UCSD-AML1 (cell line): ENCODE data around the gene APOE.
"Not testable (repeated sequence)": the region's sequence is repeated elsewhere in the genome, so short reads cannot be mapped to it uniquely, and the experiment has no call there.

Experiments used
- DNase-seq: peaks from one replicate; lab custom pipeline; 2025; ENCODE audit not compliant: unreplicated experiment; lab: John Stamatoyannopoulos, UW

The APOE gene

GRCh38 chr19:44905437-44906160 is at the start of gene APOE:
APOE (plus strand) TSS chr19:44905796; CDS start chr19:44906625, 829 bp downstream.
- no peak for DNase-seq

GRCh38 chr19:44856421-44857083 is 49.0 kb upstream of the APOE start:
- peak; percentile 81 for DNase-seq

- no peak for DNase-seq
These were observed 47.8 kb upstream of the APOE start for GRCh38 chr19:44857837-44858236.

GRCh38 chr19:44861576-44861975 is 44.0 kb upstream of the APOE start:
- DNase-seq: not testable (repeated sequence)

- no peak for DNase-seq
These were observed 41.6 kb upstream of the APOE start for GRCh38 chr19:44863990-44864389.

- no peak for DNase-seq
These were observed 40.3 kb upstream of the APOE start for GRCh38 chr19:44865196-44865767.

- no peak for DNase-seq
These were observed 38.9 kb upstream of the APOE start for GRCh38 chr19:44866664-44867063.

GRCh38 chr19:44867578-44867977 is 38.0 kb upstream of the APOE start:
- DNase-seq: no peak

- peak; percentile 17 for DNase-seq
These were observed 35.7 kb upstream of the APOE start for GRCh38 chr19:44869733-44870470.

- DNase-seq: no peak
These were observed 33.8 kb upstream of the APOE start for GRCh38 chr19:44871809-44872208.

GRCh38 chr19:44872661-44873060 is 32.9 kb upstream of the APOE start:
- no peak for DNase-seq

- DNase-seq: no peak
These were observed 31.3 kb upstream of the APOE start for GRCh38 chr19:44874317-44874716.

GRCh38 chr19:44875666-44876451 is 29.7 kb upstream of the APOE start:
- no peak for DNase-seq

- peak; percentile 18 for DNase-seq
These were observed 28.6 kb upstream of the APOE start for GRCh38 chr19:44876930-44877535.

GRCh38 chr19:44878120-44878865 is 27.3 kb upstream of the APOE start:
- no peak for DNase-seq

- no peak for DNase-seq
These were observed 26.1 kb upstream of the APOE start for GRCh38 chr19:44879309-44880065.

GRCh38 chr19:44882063-44882462 is 23.5 kb upstream of the APOE start:
- no peak for DNase-seq

GRCh38 chr19:44882619-44883397 is 22.8 kb upstream of the APOE start:
- not testable (repeated sequence) for DNase-seq
